Hematopoietic multipotent progenitor cell (in vitro differentiated cells): ENCODE results near the gene ASB8. TPM values are rescaled to one million over a fixed set of nuclear protein-coding genes. Genes with fewer than 3 reads are reported as not detected.
A peak's percentile ranks its signal among the peaks of the same experiment; 100 is the strongest.
"Not testable (repeated sequence)": the region's sequence is repeated elsewhere in the genome, so short reads cannot be mapped to it uniquely, and the experiment has no call there.

ENCODE experiments used
- DNase-seq, 3 donors: peaks; one replicate each; pipeline ENCODE4 v3.0.0-alpha.2; 2011 to 2015; ENCODE audit warnings: low read depth in 2 of 3, low spot score in 2 of 3
- total RNA-seq: library from RNA; depleted of rRNA; stranded (reverse); fragments of >200 nt; gene quantifications from one replicate; pipeline ENCODE4 v1.2.3, GENCODE V29; 2012

The ASB8 gene
- total RNA-seq, 1 donor, result 27.5 TPM

DNA sequence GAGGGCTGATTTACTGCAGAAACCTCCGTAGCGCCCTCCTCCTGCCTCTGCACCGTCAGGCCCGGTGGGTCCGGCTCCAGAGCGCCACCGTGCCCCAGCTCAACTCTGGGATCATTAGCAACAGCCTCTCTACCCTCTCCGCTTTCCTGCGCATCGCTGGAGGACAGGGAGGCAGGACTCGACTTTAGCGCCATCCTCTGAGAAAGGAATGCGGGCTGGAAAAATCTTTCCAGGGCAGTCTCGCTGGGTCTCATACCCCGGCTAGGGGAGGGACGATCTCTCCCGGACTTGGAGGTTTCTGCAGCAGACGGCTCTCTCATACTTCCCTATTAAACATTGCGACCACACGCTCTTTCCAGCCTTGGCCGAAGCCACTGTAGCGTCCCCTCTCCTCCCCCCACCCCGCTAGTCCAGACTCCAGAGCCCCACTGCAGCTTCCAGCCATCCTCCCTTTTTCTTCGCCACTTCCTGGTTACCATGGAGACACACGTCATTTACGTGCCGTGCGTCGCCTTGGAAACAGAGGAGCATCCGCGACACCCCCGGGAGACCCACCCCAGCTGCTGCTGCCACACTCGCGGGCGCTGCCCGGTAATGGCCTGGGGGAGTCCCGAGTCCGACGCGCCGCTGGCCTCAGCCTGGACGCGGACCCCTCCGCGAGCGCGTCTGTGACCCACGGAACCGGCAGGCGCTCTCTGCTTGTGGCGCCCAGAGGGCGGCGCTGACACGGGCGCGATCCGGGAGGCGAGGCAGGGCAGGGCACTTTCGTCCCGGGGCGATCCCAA is 26.0 kb upstream of the ASB8 start, which contains the start of gene CCDC184:
TSS of gene CCDC184 (plus strand) at position 554 of the 785 bp plus-strand sequence. CDS start 479 bp downstream, outside the sequence.
- DNase-seq, result peak; percentile 64 to 79 (median 70)

DNA sequence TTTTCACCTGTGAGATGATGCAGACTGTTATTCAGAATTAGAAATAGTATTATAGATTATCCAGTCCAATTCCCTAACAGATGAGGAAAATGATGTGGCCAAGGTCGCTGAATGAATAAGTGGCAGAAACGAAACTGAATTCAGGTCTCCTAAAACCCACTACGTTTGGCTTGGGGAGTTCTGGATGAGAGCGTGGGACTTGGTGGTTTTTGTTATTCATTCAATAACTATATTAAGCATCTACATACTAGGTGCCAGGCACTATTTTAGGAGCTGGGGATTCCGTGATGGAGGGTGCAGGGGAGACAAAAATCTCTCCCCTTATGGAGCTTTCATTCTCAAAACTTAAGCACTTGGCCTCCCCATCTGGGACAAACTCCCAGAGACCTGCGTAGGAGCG is 25.3 kb upstream of the ASB8 start:
- no peak for DNase-seq

DNA sequence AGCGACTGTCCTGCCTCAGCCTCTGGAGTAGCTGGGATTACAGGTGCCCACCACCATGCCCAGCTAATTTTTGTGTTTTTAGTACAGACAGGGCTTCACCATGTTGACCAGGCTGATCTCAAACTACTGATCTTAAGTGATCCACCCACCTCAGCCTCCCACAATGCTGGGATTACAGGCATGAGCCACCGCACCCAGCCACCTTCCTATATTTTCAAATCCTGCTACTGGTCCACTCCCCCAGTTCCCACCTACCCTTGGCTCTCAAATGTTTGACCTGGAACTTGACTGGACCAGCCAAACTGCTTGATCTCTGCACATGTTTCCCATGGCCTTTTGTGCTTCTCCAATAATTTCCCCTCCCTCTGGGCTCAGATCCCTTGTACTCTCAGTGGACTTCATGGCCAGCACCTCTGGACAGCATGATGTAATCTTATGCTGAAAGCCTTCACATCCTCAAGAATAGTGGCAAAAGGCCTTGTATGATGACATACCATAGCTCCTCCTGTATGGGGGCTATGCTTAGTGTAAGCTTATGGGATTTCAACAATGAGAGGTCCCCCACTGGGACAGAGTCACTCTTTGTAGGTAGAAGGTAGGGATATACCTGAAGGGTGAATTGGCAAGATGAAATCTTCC is 23.7 kb upstream of the ASB8 start:
- no peak for DNase-seq

DNA sequence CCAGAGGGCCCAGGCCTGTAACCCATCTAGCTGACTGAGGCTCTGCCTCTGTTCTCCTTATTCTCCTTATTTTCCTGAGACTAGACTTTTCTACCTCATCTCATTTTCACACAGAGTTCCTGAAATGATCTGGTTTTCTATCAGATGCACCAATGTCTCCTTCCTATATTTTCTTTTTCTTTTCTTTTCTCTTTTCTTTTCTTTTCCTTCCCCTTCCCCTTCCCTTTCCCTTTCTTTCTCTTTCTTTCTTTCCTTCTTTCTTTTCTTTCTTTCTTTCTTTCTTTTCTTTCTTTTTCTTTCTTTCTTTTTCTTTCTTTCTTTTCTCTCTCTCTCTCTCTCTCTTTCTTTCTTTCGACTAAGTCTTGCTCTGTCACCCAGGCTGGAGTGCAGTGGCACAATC is 23.1 kb upstream of the ASB8 start:
- no peak for DNase-seq

DNA sequence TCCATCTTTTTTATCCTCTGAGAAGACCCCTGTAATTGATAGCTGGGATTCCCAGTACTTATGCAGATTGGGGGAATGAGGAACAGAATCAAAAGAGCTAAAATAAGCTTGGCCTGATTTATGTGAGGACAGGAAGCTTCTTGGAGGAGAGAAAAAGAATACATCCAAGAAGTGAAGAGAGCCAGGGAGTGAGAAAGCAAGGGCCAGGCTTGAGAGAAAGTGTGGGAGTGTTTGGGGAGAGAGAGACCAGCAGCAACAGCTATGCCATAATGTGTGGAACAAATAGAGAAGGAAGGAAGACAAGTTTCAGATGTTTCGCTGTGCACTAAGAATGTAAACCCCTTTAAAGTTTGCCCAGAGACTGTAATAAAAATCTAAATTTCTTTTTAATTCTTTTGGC is 22.2 kb upstream of the ASB8 start:
- no peak for DNase-seq

DNA sequence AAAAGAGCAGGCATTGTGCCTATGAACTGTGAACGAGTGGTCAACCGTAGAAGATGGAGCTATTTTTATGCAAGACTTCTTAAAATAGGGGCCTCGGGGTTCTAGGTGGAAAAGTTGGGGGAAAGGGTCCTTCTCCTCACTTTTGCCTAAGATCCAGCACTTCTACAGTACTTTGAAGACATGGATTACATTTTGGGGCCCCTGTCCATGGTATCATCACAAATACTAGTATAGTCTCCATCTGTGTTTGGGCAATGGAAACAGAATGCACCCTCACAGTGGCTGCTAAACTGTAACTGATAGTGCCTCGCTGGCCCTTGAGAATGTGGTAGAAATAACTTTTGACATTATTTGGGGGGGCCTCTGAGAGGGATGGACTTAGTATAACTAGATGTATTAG is 20.7 kb upstream of the ASB8 start:
- DNase-seq, result no peak

DNA sequence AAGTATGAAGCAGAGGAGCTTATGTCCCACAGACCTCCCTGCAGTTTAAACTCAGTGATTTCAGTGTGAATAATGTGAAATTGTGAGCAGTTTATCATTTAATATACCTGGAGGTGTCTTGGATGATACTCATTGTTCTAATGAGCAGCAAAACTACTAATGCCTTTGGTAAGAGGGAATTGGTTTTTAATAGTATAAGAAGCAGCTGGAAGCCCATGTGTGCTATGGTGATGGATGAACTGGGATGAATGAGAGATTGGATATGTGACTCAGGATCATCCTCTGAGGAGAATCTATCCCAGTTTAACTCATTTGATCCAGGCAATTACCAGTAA is 19.1 kb upstream of the ASB8 start:
- no peak for DNase-seq

DNA sequence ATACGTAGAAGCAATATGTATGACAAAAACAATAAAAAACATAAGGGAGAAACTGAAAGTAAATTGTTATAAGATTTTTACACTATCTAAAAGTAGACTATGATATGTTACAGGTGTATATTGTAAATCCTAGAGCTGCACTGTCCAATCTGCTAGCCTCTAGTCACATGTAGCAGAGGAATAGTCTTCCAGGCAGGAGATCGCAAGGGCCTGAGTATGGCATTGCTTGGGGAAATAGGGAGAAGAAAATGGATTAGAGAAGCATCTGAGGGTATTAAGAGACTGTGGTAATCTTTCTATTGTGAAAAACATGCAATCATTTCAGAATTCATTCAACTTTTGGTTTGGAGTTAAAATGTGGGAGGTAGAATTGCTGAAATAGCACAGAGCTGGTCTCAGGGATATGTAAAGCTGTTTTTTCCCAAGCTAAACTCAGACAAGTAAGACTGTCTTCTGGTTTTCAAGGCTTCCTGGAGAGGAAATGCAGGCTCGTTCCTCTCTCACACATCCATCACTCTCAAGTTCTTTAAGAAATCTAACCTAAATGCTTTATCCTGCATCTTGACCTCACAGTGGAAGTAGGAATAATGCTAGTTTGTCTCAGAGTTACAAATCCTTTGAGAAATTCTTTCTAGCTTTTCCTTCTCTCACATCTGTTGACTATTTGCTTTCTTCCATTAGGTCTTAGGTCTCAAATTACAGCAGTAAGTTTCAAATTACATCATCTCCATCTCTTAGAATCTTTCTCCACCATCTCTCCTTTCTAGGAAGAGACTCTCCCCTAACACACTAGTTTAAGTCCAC is 18.5 kb upstream of the ASB8 start:
- DNase-seq, result no peak

DNA sequence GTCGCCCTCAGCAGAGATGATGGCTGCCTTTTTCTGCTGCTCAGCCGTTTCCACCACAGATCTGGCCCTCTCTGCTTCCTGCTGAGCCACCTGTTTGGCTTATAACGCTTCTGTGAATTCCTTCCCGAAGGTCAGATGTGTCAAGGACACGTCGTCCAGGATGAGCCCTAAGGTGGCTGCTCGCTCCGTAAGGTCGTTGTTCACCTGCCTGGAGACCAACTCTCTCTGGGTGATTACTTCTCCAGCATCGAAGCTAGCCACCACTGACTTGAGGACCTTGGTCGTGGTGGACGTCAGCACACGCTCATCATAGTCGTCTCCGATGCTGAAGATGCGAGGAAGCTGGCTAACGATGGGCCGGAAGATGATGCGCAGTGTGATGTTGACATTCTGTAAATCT is 11.7 kb upstream of the ASB8 start:
- DNase-seq, result no peak

DNA sequence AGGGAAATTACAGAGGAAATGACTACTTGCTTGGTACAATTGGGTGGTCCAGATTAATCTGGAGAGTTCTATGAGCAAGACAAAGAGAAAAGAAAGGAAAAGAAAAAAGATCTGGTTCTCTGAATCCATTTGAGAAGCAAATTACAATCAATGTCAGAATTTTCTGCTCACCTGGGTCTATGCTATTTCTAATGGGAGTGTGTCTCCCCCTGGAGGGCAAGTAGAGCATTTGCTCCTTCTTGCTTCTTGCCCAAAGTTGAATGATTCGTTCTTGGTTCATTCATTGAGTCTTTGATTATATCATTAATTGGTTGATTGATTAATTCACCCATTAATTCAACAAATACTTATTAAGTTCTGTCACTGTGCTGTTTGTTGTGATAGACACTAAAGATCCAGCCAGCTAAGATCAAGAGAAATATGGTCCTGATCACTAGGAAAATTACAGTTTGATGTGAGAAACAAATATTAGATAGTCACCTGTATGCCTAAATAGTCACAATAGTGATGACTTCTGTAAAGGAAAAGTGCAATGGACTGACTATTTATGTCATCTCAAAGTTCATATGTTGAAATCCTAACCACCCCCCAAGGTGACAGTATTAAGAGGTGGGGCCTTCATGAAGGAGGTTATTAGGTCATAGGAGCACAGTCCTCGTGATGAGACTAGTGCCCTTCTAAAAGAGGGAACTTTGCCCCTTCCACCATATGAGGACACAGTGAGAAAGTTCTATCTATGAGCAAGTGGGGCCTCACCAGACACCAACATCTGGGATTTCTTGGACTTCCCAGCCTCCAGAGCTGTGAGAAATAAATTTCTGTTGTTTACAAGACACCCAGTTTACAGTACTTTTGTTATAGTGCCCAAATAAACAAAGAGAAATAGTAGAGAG is 8.0 kb upstream of the ASB8 start:
- DNase-seq, result peak in 2 of 3 donors; percentile 70 to 83

DNA sequence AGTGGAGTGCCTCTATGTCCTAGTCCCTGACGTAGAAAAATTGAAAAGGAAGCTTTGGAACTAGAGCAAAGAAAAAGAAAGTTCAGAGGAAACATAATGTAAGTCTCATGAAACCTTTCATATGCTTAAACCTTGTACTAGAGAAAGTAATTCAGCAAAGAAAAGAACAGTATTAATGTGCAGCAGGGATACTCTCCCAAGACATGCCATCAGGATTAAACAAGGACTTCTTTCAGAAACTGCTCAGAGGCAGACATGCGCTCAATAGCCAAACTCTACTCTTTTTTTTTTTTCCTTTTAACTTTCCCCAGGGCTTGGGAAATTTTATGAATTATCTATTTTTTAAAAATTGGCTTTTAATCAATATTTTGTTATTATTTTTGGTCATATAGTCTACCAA is 7.1 kb upstream of the ASB8 start:
- no peak for DNase-seq

DNA sequence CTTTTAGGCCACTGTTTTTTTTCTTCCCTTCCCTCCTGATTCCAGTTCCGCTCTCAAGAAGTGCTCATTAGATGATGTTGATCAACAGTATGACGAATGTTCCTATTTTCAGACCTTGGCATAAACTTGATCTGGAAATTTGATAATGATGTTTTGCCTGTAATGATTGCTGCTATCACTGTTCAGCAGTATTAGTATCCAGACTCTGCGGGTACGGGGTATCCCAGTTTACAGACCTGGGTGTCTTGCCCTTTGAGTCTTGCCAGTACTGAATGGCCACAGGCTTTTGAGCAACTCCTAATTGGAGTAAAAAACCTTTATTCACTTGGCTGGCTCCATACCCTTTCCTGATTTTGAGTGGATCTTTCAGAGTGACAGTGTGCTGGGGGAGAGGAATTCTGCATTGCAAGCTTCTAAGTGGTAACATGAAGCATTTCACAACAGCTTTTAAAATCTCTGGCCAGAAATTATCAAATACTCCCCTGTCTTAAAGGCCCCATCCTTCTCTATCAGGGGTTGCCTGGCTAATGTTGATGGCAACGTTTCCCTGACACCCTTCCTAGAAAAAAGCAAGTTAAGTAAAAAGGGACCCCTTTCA is 5.9 kb upstream of the ASB8 start:
- no peak for DNase-seq

DNA sequence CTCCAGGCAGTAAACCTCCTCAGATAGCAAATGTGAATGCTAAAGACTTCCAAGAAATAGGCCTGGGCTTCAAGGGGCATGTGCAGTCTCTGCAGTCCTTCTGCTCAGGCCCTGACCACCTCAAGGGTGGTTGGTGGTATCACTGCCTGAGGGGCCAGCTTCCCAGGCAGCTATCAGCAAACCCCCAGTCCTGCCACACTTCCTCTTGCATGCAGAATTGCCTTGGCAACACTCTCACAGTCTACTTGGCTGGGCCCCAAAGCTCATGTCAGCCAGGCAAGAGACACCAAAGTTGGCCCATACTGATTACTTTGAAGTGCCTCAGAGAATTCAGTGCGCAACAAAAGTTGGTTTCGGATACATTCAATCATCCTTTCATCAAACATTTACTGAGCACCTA is 3.5 kb upstream of the ASB8 start:
- DNase-seq, result peak in 2 of 3 donors; percentile 90 to 98

DNA sequence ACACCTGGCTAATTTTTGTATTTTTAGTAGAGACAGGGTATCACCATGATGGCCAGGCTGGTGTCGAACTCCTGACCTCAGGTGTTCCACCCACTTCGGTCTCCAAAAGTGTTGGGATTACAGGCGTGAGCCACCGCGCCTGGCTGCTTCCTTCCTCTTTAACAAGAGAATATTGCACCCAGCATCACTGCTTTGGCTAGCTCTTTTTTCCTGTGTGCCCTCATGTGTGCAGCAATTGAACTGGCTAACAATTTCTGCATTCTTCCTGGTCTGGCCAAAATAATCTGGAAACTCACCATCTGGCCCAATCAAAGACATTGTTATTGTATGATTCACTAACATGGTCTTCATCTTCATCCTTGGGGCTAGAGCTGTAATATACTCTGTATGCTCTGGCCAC is 2.7 kb upstream of the ASB8 start:
- peak in 1 of 3 donors; percentile 23 for DNase-seq

DNA sequence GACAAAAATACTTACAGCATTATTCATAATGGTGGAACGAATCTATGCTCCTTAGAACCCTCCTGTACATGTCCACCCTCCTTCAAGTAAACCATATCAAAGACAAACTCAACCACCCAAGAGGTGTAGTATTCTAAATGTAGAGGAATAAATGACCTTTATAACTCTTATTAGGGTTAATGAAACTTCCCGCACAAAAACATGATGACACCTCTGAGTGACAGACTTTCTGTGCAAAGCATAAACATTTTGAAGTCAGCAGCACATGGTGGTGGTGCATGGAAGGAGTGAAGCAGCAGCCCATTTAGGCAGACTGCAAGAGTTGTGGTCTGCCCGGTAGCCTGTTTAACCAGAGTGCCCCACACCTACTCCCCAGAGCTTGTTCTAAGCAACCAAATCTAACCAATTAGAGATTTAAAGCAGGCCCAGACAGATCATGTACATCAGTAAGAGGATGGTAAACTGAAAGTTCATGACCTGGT is 615 bp upstream of the ASB8 start:
- DNase-seq, result no peak

DNA sequence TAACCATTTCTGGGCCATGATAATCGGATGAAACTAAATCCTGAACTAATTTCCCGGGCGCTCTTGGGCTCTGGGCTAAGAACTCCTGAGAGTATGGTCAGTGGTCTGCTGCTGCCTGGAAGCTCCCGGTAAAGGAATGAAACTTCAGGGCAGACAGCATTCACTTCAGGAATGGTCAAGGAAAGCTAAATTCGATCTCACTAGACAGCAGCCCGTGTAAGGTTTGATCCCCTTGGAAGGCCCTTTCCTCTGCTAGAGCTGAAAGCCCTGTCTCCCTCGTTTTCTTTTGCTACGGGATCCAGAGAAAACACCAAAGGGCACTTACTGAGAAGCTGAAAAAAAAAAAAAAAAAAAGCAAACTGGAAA is 680 bp downstream of the ASB8 start:
- DNase-seq, result no peak

DNA sequence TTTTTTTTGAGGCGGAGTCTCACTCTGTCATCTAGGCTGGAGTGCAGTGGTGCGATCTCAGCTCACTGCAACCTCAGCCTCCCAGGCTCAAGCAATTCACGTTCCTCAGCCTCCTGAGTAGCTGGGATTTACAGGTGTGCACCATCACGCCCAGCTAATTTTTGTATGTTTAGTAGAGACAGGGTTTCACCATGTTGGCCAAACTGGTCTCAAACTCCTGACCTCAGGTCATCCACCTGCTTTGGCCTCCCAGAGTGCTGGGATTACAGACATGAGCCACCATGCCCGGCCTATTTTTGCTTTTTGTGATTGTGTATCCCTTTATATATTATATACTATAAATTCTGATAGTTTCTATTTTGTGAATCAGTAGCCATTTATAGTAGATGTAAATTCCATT is 1.5 kb downstream of the ASB8 start:
- not testable (repeated sequence) for DNase-seq

DNA sequence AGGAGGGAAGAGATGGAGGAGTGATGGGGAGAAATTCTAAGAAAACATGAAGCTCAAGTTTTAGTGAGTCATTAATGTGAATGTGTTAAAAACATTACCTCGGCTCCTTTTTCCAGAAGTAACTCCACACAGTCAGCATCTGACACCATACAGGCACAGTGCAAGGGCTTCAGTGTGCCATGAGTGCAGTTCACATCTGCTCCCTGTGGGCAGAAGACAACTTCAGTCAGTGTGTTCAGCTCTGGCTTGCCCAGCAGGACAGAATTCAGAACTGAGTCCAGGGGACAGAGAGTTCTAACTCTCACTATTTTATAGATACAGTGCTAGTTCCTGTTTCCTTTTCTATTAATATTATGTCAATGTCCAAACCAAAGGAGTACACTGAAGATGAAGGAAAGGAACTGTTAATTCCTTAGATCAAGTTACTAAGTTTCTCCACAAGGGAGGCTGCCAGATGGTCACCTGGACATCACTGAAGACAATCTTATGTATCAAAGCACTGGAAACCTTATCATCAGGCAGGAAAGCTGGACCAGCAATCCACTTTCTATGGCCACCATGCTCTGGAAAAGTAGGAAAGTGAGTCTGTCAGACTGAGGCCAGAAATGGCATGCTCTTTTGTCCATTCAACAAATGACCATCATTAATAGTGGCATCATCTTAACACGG is 6.1 kb downstream of the ASB8 start:
- no peak for DNase-seq

DNA sequence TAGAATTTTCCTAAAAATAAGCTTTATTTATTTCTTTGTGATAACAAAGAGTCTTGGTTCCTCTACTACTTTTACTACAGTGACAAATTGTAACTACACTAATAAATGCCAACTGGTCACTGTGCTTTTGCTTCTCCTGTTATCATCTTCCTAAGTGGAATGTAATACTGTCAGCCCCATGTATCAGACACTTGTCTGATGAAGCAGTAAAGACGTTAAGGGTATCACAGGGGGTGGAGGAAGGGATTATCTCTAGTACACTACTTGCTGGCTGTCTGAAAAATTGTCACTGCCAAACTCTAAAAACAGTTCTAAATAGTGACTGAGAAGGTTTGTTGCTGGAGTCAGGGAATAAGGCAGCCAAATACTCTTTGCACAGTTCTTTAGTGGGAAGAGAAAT is 11.3 kb downstream of the ASB8 start:
- DNase-seq, result no peak

DNA sequence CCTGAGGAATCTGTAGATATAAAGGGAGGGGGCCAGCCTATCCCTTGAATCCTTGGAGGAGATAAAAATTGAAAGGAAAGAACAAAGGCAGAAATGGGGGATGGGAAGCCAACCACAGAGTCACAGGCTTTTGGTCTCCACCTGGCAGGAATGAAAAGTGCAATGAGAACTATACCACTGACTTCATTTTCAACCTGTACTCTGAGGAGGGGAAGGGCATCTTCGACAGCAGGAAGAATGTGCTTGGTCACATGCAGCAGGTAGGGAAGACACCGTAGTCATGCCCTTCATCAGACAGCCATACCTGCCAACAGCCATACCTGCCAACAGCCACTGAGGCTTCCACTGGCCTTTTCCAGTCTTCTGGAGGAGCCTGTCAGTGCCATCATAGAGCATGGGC is 13.4 kb downstream of the ASB8 start:
- no peak for DNase-seq
